ENCODE data around the gene MDN1.

Gene MDN1

DNA sequence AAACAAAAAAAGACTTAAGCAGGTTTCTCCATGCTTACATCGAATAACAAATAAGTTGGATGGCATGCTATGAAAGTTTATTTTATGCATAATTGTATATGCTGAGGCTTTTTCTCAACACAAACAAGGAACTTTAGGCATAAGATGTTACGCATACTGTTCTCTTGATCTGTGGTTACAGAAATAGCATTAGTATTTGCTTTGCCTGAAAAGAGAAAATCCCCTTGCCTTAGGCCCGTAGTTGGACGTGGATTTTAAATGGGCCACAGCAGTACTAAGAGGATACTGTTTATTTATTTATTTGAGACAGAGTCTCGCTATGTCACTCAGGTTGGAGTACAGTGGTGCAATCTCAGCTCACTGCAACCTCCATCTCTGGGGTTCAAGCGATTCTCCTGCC, 200.0 kb downstream of the MDN1 start:
- TF ChIP-seq, protein P1, sequence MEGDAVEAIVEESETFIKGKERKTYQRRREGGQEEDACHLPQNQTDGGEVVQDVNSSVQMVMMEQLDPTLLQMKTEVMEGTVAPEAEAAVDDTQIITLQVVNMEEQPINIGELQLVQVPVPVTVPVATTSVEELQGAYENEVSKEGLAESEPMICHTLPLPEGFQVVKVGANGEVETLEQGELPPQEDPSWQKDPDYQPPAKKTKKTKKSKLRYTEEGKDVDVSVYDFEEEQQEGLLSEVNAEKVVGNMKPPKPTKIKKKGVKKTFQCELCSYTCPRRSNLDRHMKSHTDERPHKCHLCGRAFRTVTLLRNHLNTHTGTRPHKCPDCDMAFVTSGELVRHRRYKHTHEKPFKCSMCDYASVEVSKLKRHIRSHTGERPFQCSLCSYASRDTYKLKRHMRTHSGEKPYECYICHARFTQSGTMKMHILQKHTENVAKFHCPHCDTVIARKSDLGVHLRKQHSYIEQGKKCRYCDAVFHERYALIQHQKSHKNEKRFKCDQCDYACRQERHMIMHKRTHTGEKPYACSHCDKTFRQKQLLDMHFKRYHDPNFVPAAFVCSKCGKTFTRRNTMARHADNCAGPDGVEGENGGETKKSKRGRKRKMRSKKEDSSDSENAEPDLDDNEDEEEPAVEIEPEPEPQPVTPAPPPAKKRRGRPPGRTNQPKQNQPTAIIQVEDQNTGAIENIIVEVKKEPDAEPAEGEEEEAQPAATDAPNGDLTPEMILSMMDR (IDR thresholded peaks at IDR 0.05; ENCODE audit: low read depth, low read length) = no peak
- H3K4me3 ChIP-seq (ENCODE audit: low read depth, low read length) = no peak overlapping the region

DNA sequence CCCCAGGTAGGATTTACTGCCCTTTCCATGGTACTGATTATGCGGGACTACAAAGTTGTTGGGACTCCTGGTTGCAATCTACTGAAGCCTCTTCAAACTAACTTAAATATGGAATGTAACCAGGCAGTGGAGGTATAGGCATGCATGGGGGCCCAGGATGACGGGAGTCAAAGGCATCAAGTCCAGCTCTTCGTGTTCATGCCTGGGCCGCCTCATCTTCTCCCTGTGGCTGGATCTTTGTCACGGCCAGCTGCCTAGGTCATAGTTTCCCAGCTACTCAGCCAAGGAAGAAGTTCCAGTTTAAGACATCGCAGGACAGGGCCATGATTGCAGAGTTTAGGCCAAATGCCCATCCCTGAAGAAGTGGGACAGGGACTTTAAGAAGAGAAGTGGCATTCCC, 201.6 kb downstream of the MDN1 start:
- TF ChIP-seq, protein P1 (IDR thresholded peaks at IDR 0.05; ENCODE audit: low read depth, low read length) = no peak
- H3K4me3 ChIP-seq (ENCODE audit: low read depth, low read length) = no peak overlapping the region

DNA sequence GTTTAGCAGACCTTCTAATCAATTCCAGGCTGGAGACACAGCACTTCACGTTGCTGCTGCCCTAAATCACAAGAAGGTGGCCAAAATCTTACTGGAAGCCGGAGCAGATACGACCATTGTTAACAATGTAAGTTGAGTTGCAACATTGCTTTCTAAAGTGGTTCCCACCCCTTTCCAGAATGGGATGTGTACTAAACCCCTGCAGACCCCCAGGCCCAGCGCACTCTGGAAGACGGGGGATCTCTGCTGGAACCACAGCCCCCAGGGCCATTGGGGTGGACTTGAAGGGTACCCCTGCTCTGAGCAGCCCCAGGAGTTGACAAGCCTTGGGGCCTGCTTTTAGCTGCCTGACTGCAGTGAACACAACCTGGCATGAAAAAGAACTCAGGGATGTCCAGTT, 203.1 kb downstream of the MDN1 start:
- H3K4me3 ChIP-seq (ENCODE audit: low read depth, low read length) = no peak overlapping the region
- TF ChIP-seq, protein P1 (IDR thresholded peaks at IDR 0.05; ENCODE audit: low read depth, low read length) = no peak

DNA sequence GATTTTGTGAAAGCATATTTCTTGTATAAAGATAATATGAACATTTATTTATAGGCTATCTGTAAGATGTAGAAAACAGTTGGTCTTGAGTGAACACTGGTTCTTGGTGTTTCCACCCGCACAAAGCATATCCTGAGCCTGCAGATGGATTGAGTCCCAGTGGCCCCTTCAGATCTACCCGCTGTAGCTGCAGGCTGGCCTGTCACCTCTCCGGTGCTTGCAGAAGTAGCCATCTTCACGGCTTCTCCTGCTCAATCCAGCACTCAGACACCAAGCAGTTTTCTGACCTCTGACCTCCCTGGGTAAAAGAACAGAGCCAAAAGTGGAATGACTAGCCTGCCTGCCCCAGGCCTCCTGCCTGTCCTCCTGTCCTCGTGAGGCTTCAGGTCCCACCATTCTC, 203.7 kb downstream of the MDN1 start:
- H3K4me3 ChIP-seq (ENCODE audit: low read depth, low read length) = no peak overlapping the region
- TF ChIP-seq, protein P1 (IDR thresholded peaks at IDR 0.05; ENCODE audit: low read depth, low read length) = no peak

DNA sequence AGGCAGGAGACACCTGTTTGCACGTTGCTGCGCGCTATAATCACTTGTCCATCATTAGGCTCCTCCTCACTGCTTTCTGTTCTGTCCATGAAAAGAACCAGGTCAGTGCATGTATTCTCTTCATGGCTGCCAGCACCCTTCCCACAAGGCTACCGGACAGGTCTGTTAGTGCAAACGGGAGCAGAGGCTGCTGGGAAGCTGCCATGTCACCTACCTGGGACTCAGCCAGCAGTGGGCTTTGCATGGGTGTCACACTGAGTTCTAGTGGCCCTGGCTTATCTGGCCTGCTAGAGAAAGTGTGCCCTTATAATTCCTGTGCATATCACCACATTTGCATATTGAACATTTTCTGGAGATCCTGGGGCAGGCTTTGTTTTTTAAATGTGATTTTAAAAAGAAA, 205.8 kb downstream of the MDN1 start:
- TF ChIP-seq, protein P1 (IDR thresholded peaks at IDR 0.05; ENCODE audit: low read depth, low read length) = no peak
- H3K4me3 ChIP-seq (ENCODE audit: low read depth, low read length) = no peak overlapping the region

DNA sequence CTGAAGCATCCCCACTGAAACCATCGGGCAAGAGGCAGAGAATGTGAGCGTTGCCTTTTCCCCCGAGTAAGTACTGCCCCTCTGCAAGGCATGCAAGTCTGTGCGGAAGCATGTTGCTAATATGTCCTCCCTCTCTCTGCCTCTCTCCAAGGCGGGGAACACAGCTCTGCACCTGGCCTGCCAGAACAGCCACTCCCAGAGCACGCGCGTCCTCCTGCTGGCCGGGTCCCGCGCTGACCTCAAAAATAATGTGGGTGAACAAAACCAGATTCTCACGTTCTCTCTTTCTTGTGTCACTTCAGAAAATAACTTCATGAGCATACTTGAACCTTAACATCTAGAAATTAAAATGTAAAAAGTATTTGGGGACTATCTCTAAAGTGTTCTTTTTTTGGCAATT, 207.5 kb downstream of the MDN1 start:
- TF ChIP-seq, protein P1 (IDR thresholded peaks at IDR 0.05; ENCODE audit: low read depth, low read length) = no peak
- H3K4me3 ChIP-seq (ENCODE audit: low read depth, low read length) = no peak overlapping the region

DNA sequence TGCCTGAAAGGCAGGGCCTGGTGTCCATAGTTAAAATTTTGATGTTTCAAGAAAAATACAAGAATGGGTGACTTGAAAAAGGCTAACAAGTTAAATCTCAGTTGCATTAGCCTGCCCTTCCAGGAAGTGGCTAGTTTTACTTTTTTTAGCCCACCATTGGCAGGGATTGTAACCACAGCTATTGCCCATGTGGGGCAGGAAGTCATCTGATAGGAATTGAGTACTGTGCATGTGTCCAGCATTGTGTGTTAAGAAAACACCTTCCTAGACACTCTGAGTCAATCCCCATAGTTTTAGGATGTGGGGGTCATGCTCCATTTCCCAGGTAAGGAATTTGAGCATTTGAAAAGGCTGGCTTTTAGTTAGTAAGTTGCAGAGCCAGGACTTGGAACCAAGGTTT, 207.9 kb downstream of the MDN1 start:
- TF ChIP-seq, protein P1 (IDR thresholded peaks at IDR 0.05; ENCODE audit: low read depth, low read length) = no peak
- no peak overlapping the region for H3K4me3 ChIP-seq (ENCODE audit: low read depth, low read length)

Data from WI38 (cell line).